Adrenal gland (tissue), 12 donors: ENCODE data around the gene N4BP2L2. TPM values are rescaled to one million over a fixed set of nuclear protein-coding genes. Genes with fewer than 3 reads are reported as not detected.

Experiments used
- DNase-seq, 7 donors: peaks; one replicate each; pipeline ENCODE4 v3.0.0-alpha.2; 2019 to 2020
- H3K27ac ChIP-seq, 5 donors: fragments of 200-600 bp; sonication (generic) in 4 of 5; 1 replicate in 3 of 5; 2 replicates in 2 of 5; pipeline versions ENCODE4 v1.5.1 to v1.8.0; 2016 to 2020; ENCODE audit warnings: mild to moderate bottlenecking in 1 of 5
- H3K27me3 ChIP-seq: fragments of 200-600 bp; 2 replicates; pipeline ENCODE4 v1.8.0; 2021
- H3K36me3 ChIP-seq, 2 donors: fragments of 200-600 bp; replicated peaks in 1 of 2; 1 replicate in 1 of 2; 2 replicates in 1 of 2; pipeline versions ENCODE4 v1.5.1 to v1.8.0; 2018 to 2022
- H3K4me1 ChIP-seq, 2 donors: fragments of 200-600 bp; replicated peaks in 1 of 2; 1 replicate in 1 of 2; 2 replicates in 1 of 2; pipeline versions ENCODE4 v1.5.1 to v1.8.0; 2018 to 2021
- H3K4me3 ChIP-seq, 4 donors: fragments of 200-600 bp; sonication (generic) in 3 of 4; one replicate each; pipeline ENCODE4 v1.5.1; 2016 to 2018
- H3K9me3 ChIP-seq, 3 donors: fragments of 200-600 bp; sonication (generic) in 1 of 3; replicated peaks in 1 of 3; 1 replicate in 2 of 3; 2 replicates in 1 of 3; pipeline versions ENCODE4 v1.5.1 to v1.8.0; 2016 to 2021
- CTCF ChIP-seq, 6 experiments: fragments of 450-650 bp in 4 of 6; fragments of 200-600 bp in 2 of 6; sonication (generic) in 1 of 6; IDR thresholded peaks; 1 replicate in 5 of 6; 2 replicates in 1 of 6; pipeline versions ENCODE4 v1.5.1 to v1.8.0; 2016 to 2021; ENCODE audit warnings: antibody characterized with exemption in 6 of 6, mild to moderate bottlenecking in 2 of 6, moderate library complexity in 1 of 6
- POLR2A ChIP-seq, 2 donors: fragments of 450-650 bp; IDR thresholded peaks; one replicate each; pipeline ENCODE4 v1.6.1; 2017; ENCODE audit warnings: antibody characterized with exemption in 2 of 2, mild to moderate bottlenecking in 2 of 2, moderate library complexity in 1 of 2
- WGBS, 4 donors: extraction: QIAGEN DNeasy Blood & Tissue Kit in 2 of 4; methylation state at CpG; one replicate each; pipeline versions ENCODE4 v1.1.5 to v1.1.7; 2013 to 2017; 5-methylcytosine and 5-hydroxymethylcytosine counted together
- intact Hi-C, 2 donors: fragments of 100-400 bp; cut with DNase I; formaldehyde crosslinking; loops; one replicate each; pipeline versions ENCODE4 v1.14.1 to v1.15.0; 2022 to 2023
- polyA plus RNA-seq, 3 donors: library from polyadenylated mRNA; stranded (reverse); fragments of 200-250 nt in 2 of 3; fragments of 350-450 nt in 1 of 3; fragmentation: Illumina TruSeq in 1 of 3; extraction: RNeasy Lipid Tissue Mini Kit (QIAGEN cat#74804) in 1 of 3; gene quantifications; one replicate each; pipeline ENCODE4 v1.2.3, GENCODE V29; 2013 to 2014
- total RNA-seq, 9 donors: library from RNA; depleted of rRNA in 4 of 9; stranded (reverse); fragments of >200 nt in 4 of 9; fragments of 120-200 nt in 1 of 9; fragmentation: NEBNext Ultra II Directional in 1 of 9; extraction: Animal tissue kit (Norgen Biotek cat#: 25700) in 1 of 9; gene quantifications; one replicate each; pipeline versions ENCODE4 v1.1.0 to v1.2.4, GENCODE V29; 2013 to 2023
- donor health status: healthy with polysubstance abuse.
- donor health status: Bipolar disorder and iron deficiency.
- donor health status: DM: yes; HTN: yes; CAD: no.
- donor health status: DM: no; HTN: no; CAD: no.
- donor health status: DM: no; HTN: no; CAD: no.
- donor health status: DM: yes; HTN: yes; CAD: no.

Gene N4BP2L2
- total and polyA plus RNA-seq, 12 donors, result 34.1 to 321 (median 117) TPM

DNA sequence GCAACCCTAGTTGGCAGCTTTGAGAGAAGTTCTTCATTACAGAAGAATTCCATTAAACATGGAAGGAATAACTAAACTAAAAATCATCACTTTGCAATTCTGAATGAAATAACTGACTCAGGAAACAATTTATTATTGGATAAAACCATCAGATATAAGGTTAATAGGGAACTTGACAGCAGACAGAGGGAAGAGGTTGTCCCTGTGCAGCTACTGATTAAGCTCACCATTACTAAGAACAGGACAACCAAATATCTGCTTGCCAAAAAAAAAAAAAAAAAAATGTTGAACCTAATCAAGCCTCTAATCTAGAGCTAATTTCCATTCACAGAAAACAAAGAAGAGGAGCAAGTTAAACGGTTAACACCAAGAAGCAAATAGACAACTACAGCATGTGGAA, 12.8 kb downstream of the N4BP2L2 start:
- Histone ChIP-seq H3K4me3 (no peak overlapping the region), H3K36me3 (peaks cover 0 to 7% of the 10 kb centered on the region in 2 donors), H3K27ac (no peak overlapping the region), H3K4me1 (peaks cover under 1 to 37% of the 10 kb centered on the region in 2 donors), H3K27me3 (no peaks in the 10 kb centered on the region), H3K9me3 (no peaks in the 10 kb centered on the region)
- DNase-seq, result no peak
- TF ChIP-seq POLR2A (IDR thresholded peaks at IDR 0.05) (no peak), CTCF (IDR thresholded peaks at IDR 0.05) (no peak)
- intact Hi-C loops, result no loop called here
- 0 to 92% (median 70%) methylated on average over 1 of the region's 1 CpG for WGBS, 4 donors

- Histone ChIP-seq H3K27me3 (no peaks in the 10 kb centered on the region), H3K9me3 (no peaks in the 10 kb centered on the region), H3K27ac (no peak overlapping the region), H3K4me1 (no peaks in the 10 kb centered on the region), H3K4me3 (no peak overlapping the region), H3K36me3 (peaks cover 0 to 36% of the 10 kb centered on the region in 2 donors)
- intact Hi-C loops, result no loop called here
- 59 to 74% (median 67%) methylated on average over 3 of the region's 3 CpGs for WGBS, 4 donors
- TF ChIP-seq CTCF (IDR thresholded peaks at IDR 0.05), result no peak
- no peak for TF ChIP-seq POLR2A (IDR thresholded peaks at IDR 0.05)
- peak in 1 of 7 donors; percentile 17 for DNase-seq
These were observed 23.3 kb downstream of the N4BP2L2 start for GRCh38 chr13:32515246-32515645.

GRCh38 chr13:32511482-32511881, 27.1 kb downstream of the N4BP2L2 start:
- no peaks in the 10 kb centered on the region for H3K9me3 ChIP-seq
- H3K36me3 ChIP-seq, result peaks cover 0 to 6% of the 10 kb centered on the region in 2 donors
- WGBS, 4 donors, result 75 to 86% (median 82%) methylated on average over 4 of the region's 4 CpGs
- TF ChIP-seq POLR2A (IDR thresholded peaks at IDR 0.05), result no peak
- TF ChIP-seq CTCF (IDR thresholded peaks at IDR 0.05), result no peak
- no peak overlapping the region for H3K4me3 ChIP-seq
- no peaks in the 10 kb centered on the region for H3K4me1 ChIP-seq
- intact Hi-C loops, result no loop called here
- no peak overlapping the region for H3K27ac ChIP-seq
- H3K27me3 ChIP-seq, result no peaks in the 10 kb centered on the region
- DNase-seq, result no peak

- 97 to 100% (median 98%) methylated on average over 2 of the region's 2 CpGs for WGBS, 4 donors
These were observed 33.7 kb downstream of the N4BP2L2 start for GRCh38 chr13:32504876-32505275.

More at GRCh38 chr13:32504876-32505275, 33.7 kb downstream of the N4BP2L2 start:
- no peak overlapping the region for H3K4me3 ChIP-seq
- no peaks in the 10 kb centered on the region for H3K36me3 ChIP-seq
- TF ChIP-seq CTCF (IDR thresholded peaks at IDR 0.05), result no peak
- no peak for TF ChIP-seq POLR2A (IDR thresholded peaks at IDR 0.05)
- no peaks in the 10 kb centered on the region for H3K27me3 ChIP-seq
- no peak for DNase-seq
- intact Hi-C loops, result no loop called here
- peaks cover 5 to 14% of the 10 kb centered on the region in 2 donors for H3K4me1 ChIP-seq
- H3K27ac ChIP-seq, result no peak overlapping the region
- H3K9me3 ChIP-seq, result no peaks in the 10 kb centered on the region
